Measurements from ENCODE around the gene ANO3.

ANO3 gene

GRCh38 chr11:26477396-26477795 lies 145.5 kb downstream of the ANO3 start:
- H3K4me3 ChIP-seq (ENCODE audit: low read depth, low read length): no peak overlapping the region
- TF ChIP-seq MYC (IDR thresholded peaks at IDR 0.05; ENCODE audit: low read depth, low read length): no peak
- TF ChIP-seq POLR2A (IDR thresholded peaks at IDR 0.05; ENCODE audit: extremely low read depth, insufficient read length): no peak
- TF ChIP-seq CTCF (IDR thresholded peaks at IDR 0.05; ENCODE audit: low read depth, low read length): no peak
- no peak for TF ChIP-seq MAX (IDR thresholded peaks at IDR 0.05; ENCODE audit: low read depth, low read length)
- DNase-seq (ENCODE audit: low read depth): no peak

- no peak for DNase-seq (ENCODE audit: low read depth)
- TF ChIP-seq POLR2A (IDR thresholded peaks at IDR 0.05; ENCODE audit: extremely low read depth, insufficient read length) (no peak), CTCF (IDR thresholded peaks at IDR 0.05; ENCODE audit: low read depth, low read length) (no peak), MAX (IDR thresholded peaks at IDR 0.05; ENCODE audit: low read depth, low read length) (no peak), MYC (IDR thresholded peaks at IDR 0.05; ENCODE audit: low read depth, low read length) (no peak)
- H3K4me3 ChIP-seq (ENCODE audit: low read depth, low read length): no peak overlapping the region
These were observed 146.8 kb downstream of the ANO3 start for GRCh38 chr11:26478710-26479109.

- H3K4me3 ChIP-seq (ENCODE audit: low read depth, low read length): no peak overlapping the region
- no peak for DNase-seq (ENCODE audit: low read depth)
- no peak for TF ChIP-seq CTCF (IDR thresholded peaks at IDR 0.05; ENCODE audit: low read depth, low read length)
- TF ChIP-seq MAX (IDR thresholded peaks at IDR 0.05; ENCODE audit: low read depth, low read length): no peak
- TF ChIP-seq POLR2A (IDR thresholded peaks at IDR 0.05; ENCODE audit: extremely low read depth, insufficient read length): no peak
- no peak for TF ChIP-seq MYC (IDR thresholded peaks at IDR 0.05; ENCODE audit: low read depth, low read length)
These were observed 148.1 kb downstream of the ANO3 start for GRCh38 chr11:26480041-26480440.

- no peak for DNase-seq (ENCODE audit: low read depth)
- TF ChIP-seq POLR2A (IDR thresholded peaks at IDR 0.05; ENCODE audit: extremely low read depth, insufficient read length) (no peak), MYC (IDR thresholded peaks at IDR 0.05; ENCODE audit: low read depth, low read length) (no peak), MAX (IDR thresholded peaks at IDR 0.05; ENCODE audit: low read depth, low read length) (no peak), CTCF (IDR thresholded peaks at IDR 0.05; ENCODE audit: low read depth, low read length) (no peak)
- no peak overlapping the region for H3K4me3 ChIP-seq (ENCODE audit: low read depth, low read length)
These were observed 151.2 kb downstream of the ANO3 start for GRCh38 chr11:26483108-26483507.

GRCh38 chr11:26490546-26490945 lies 158.6 kb downstream of the ANO3 start:
- no peak for TF ChIP-seq MAX (IDR thresholded peaks at IDR 0.05; ENCODE audit: low read depth, low read length)
- no peak for TF ChIP-seq MYC (IDR thresholded peaks at IDR 0.05; ENCODE audit: low read depth, low read length)
- no peak for TF ChIP-seq CTCF (IDR thresholded peaks at IDR 0.05; ENCODE audit: low read depth, low read length)
- no peak for TF ChIP-seq POLR2A (IDR thresholded peaks at IDR 0.05; ENCODE audit: extremely low read depth, insufficient read length)
- no peak for DNase-seq (ENCODE audit: low read depth)
- H3K4me3 ChIP-seq (ENCODE audit: low read depth, low read length): no peak overlapping the region

- DNase-seq (ENCODE audit: low read depth): no peak
- TF ChIP-seq POLR2A (IDR thresholded peaks at IDR 0.05; ENCODE audit: extremely low read depth, insufficient read length) (no peak), MAX (IDR thresholded peaks at IDR 0.05; ENCODE audit: low read depth, low read length) (no peak), MYC (IDR thresholded peaks at IDR 0.05; ENCODE audit: low read depth, low read length) (no peak), CTCF (IDR thresholded peaks at IDR 0.05; ENCODE audit: low read depth, low read length) (no peak)
- H3K4me3 ChIP-seq (ENCODE audit: low read depth, low read length): no peak overlapping the region
These were observed 161.7 kb downstream of the ANO3 start for GRCh38 chr11:26493616-26494015.

All from NB4 (cell line).